Fibroblast of skin of scalp (primary cell): ENCODE data around the gene GALE.

Source experiments
- DNase-seq: peaks from one replicate; pipeline ENCODE4 v3.0.0-alpha.2; 2013

The GALE gene

GRCh38 chr1:23751050-23751814 lies 49.3 kb downstream of the GALE start:
- DNase-seq: peak; percentile 61

- no peak for DNase-seq
Observed at GRCh38 chr1:23748016-23748415, 52.5 kb downstream of the GALE start.
